ENCODE results near the gene PTX3. TPM values are rescaled to one million over a fixed set of nuclear protein-coding genes. Genes with fewer than 3 reads are reported as not detected.

The PTX3 gene
- total RNA-seq, 1 donor from 2014 or later, result 44.1 TPM

- Mint-ChIP-seq H3K36me3 (peaks cover 4% of the 10 kb centered on the region), H3K27ac (peak overlapping the region; percentile 11), H3K4me1 (peaks cover 11% of the 10 kb centered on the region), H3K4me3 (no peak overlapping the region), H3K27me3 (ENCODE audit: low read depth) (peaks cover 2% of the 10 kb centered on the region), H3K9me3 (peaks cover 9% of the 10 kb centered on the region)
- DNase-seq (ENCODE audit: low spot score in 2 of 2, unreplicated experiment in 2 of 2), result no peak
- TF ChIP-seq CTCF (IDR thresholded peaks at IDR 0.05; ENCODE audit: unreplicated experiment), result no peak
Measured at GRCh38 chr3:157414861-157415260, 21.8 kb upstream of the PTX3 start.

DNA sequence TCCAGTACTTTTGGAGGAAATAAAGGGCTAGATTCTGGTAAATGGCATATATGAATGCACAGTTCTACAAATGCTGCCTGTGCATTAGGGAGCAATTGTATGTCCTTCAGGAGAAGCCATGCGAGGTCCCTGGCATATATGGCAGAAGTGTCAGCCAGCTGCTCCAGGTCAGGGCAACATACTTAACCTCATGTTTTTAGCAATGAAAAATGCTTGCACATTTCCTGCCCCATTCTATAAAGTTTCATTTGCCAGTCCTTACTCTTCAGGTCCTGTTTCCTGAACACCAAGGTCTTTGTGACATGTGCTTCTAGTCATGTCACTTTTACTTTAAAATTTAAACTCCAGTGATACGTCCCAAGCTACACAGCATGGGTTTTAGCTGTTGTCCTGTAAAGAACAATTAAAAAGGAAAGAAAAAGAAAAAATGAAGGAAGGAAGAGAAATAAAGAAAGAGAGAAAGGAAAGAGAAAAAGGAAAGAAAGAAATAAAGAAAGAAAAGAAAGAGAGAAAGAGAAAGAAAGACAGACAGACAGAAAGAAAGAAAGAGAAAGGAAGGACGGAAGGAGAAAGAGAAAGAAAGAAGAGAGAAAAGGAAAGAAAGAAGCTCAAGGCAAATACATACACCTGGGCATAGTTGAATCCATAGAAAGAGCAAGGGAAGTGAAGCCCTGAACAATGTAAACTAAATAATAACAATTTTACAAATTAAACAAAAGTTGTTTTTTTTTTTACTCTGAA lies 20.1 kb upstream of the PTX3 start:
- DNase-seq (ENCODE audit: low spot score in 2 of 2, unreplicated experiment in 2 of 2), result no peak
- Mint-ChIP-seq H3K4me1 (peaks cover 11% of the 10 kb centered on the region), H3K27me3 (ENCODE audit: low read depth) (peaks cover 2% of the 10 kb centered on the region), H3K27ac (no peak overlapping the region), H3K4me3 (no peak overlapping the region), H3K9me3 (peaks cover 5% of the 10 kb centered on the region), H3K36me3 (peaks cover 4% of the 10 kb centered on the region)
- TF ChIP-seq CTCF (IDR thresholded peaks at IDR 0.05; ENCODE audit: unreplicated experiment), result no peak

- no peak for TF ChIP-seq CTCF (IDR thresholded peaks at IDR 0.05; ENCODE audit: unreplicated experiment)
- no peak overlapping the region for H3K4me3 Mint-ChIP-seq
- no peaks in the 10 kb centered on the region for H3K9me3 Mint-ChIP-seq
- H3K36me3 Mint-ChIP-seq, result no peaks in the 10 kb centered on the region
- no peak overlapping the region for H3K27ac Mint-ChIP-seq
- peaks cover 11% of the 10 kb centered on the region for H3K4me1 Mint-ChIP-seq
- no peak for DNase-seq (ENCODE audit: low spot score in 2 of 2, unreplicated experiment in 2 of 2)
- peaks cover 2% of the 10 kb centered on the region for H3K27me3 Mint-ChIP-seq (ENCODE audit: low read depth)
Measured at GRCh38 chr3:157417247-157417646, 19.4 kb upstream of the PTX3 start.

- Mint-ChIP-seq H3K36me3 (no peaks in the 10 kb centered on the region), H3K9me3 (no peaks in the 10 kb centered on the region), H3K4me3 (no peak overlapping the region), H3K4me1 (peaks cover 11% of the 10 kb centered on the region), H3K27me3 (ENCODE audit: low read depth) (peaks cover 4% of the 10 kb centered on the region), H3K27ac (no peak overlapping the region)
- TF ChIP-seq CTCF (IDR thresholded peaks at IDR 0.05; ENCODE audit: unreplicated experiment), result no peak
- no peak for DNase-seq (ENCODE audit: low spot score in 2 of 2, unreplicated experiment in 2 of 2)
Measured at GRCh38 chr3:157418104-157418503, 18.5 kb upstream of the PTX3 start.

DNA sequence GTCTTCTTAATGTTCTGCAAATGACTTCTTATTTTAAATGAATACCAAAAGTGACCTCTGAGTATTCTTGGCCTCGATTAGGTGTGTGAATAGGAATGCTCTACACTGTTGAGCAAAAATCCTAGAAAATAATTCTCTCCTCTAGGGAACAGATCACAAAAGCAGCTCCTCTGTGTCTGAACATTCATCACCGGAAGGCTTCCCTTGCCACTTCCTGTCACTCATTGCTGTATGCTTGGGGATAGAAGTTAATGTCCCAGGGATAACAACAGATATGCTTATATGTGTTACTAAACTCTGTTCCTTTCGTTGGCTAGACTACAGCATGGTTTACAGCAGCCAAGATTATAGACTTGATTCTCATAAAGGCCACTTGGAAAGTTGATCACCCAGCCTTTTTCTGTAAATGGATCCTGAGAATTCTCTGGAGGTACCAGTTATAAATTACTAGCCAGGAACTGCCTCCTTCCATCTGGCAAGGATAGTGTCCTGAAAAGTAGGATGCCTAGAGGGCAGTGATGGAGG lies 16.0 kb upstream of the PTX3 start:
- Mint-ChIP-seq H3K4me1 (peaks cover 11% of the 10 kb centered on the region), H3K27me3 (ENCODE audit: low read depth) (peaks cover 4% of the 10 kb centered on the region), H3K36me3 (peaks cover 5% of the 10 kb centered on the region), H3K4me3 (no peak overlapping the region), H3K9me3 (peaks cover 13% of the 10 kb centered on the region), H3K27ac (no peak overlapping the region)
- TF ChIP-seq CTCF (IDR thresholded peaks at IDR 0.05; ENCODE audit: unreplicated experiment), result no peak
- DNase-seq (ENCODE audit: low spot score in 2 of 2, unreplicated experiment in 2 of 2), result no peak
